ENCODE results near the gene ZNF576.
A peak's percentile ranks its signal among the peaks of the same experiment; 100 is the strongest.
"Not testable (repeated sequence)": the region's sequence is repeated elsewhere in the genome, so short reads cannot be mapped to it uniquely, and the experiment has no call there.

Gene ZNF576

GRCh38 chr19:43587029-43587428 lies 9.4 kb upstream of the ZNF576 start:
- not testable (repeated sequence) for H2BK120ac ChIP-seq (ENCODE audit: low read depth, low read length); H3K27me3 ChIP-seq (ENCODE audit: control insufficient read depth in 3 of 3, insufficient read depth in 3 of 3, low read depth in 1 of 3, low read length in 3 of 3); H4K91ac ChIP-seq (ENCODE audit: low read depth, low read length, poor library complexity)

GRCh38 chr19:43589277-43589676 lies 7.1 kb upstream of the ZNF576 start:
- Histone ChIP-seq H2BK15ac (ENCODE audit: low read length) (no peak overlapping the region), H3K18ac (ENCODE audit: low read length) (no peak overlapping the region), H3K36me3 (replicated peaks in 1 of 2; ENCODE audit: control insufficient read depth in 2 of 2, insufficient read depth in 2 of 2, low read length in 2 of 2) (peaks cover 35 to 68% of the 10 kb centered on the region in 2 donors), H3K9ac (ENCODE audit: low read depth, low read length, poor library complexity) (no peak overlapping the region), H2AFZ (ENCODE audit: low read length) (no peak overlapping the region), H2BK5ac (ENCODE audit: low read length) (no peak overlapping the region), H2BK12ac (ENCODE audit: low read length) (no peak overlapping the region), H3K79me1 (ENCODE audit: low read depth, low read length) (peaks cover 18% of the 10 kb centered on the region), H2AK5ac (ENCODE audit: low read depth, low read length) (no peak overlapping the region), H3K27me3 (ENCODE audit: control insufficient read depth in 3 of 3, insufficient read depth in 3 of 3, low read depth in 1 of 3, low read length in 3 of 3) (no peaks in the 10 kb centered on the region), H4K91ac (ENCODE audit: low read depth, low read length, poor library complexity) (no peak overlapping the region), H3K4me1 (ENCODE audit: control insufficient read depth in 2 of 2, insufficient read depth in 1 of 2, low read depth in 1 of 2, low read length in 2 of 2) (no peaks in the 10 kb centered on the region), H3K27ac (replicated peaks; ENCODE audit: low read length) (no peak overlapping the region), H3K4me3 (ENCODE audit: low read length in 2 of 2) (no peak overlapping the region), H3K23ac (ENCODE audit: low read depth, low read length, poor library complexity) (no peak overlapping the region), H2BK120ac (ENCODE audit: low read depth, low read length) (no peak overlapping the region), H3K4ac (ENCODE audit: low read length) (no peak overlapping the region), H3K4me2 (ENCODE audit: insufficient read depth, low read length, poor library complexity, severe bottlenecking) (no peak overlapping the region), H4K8ac (ENCODE audit: low read depth, low read length) (no peak overlapping the region), H3K14ac (ENCODE audit: low read length) (no peak overlapping the region), H3K9me3 (replicated peaks in 1 of 2; ENCODE audit: control insufficient read depth in 2 of 2, insufficient read depth in 1 of 2, low read depth in 1 of 2, low read length in 2 of 2) (no peaks in the 10 kb centered on the region)
- WGBS, 2 donors (ENCODE audit: extremely low coverage in 2 of 2, insufficient read length in 2 of 2, insufficient replicate concordance in 1 of 2) = no CpG with 5 or more reads among the region's 5 CpGs
- DNase-seq (ENCODE audit: low spot score) = no peak

More at GRCh38 chr19:43587029-43587428, 9.4 kb upstream of the ZNF576 start:
- not testable (repeated sequence) for H2BK5ac ChIP-seq (ENCODE audit: low read length); H2BK12ac ChIP-seq (ENCODE audit: low read length); H3K9me3 ChIP-seq (replicated peaks in 1 of 2; ENCODE audit: control insufficient read depth in 2 of 2, insufficient read depth in 1 of 2, low read depth in 1 of 2, low read length in 2 of 2); H3K9ac ChIP-seq (ENCODE audit: low read depth, low read length, poor library complexity); H4K8ac ChIP-seq (ENCODE audit: low read depth, low read length); H3K4me2 ChIP-seq (ENCODE audit: insufficient read depth, low read length, poor library complexity, severe bottlenecking); H3K23ac ChIP-seq (ENCODE audit: low read depth, low read length, poor library complexity); H3K4me1 ChIP-seq (ENCODE audit: control insufficient read depth in 2 of 2, insufficient read depth in 1 of 2, low read depth in 1 of 2, low read length in 2 of 2); H2BK15ac ChIP-seq (ENCODE audit: low read length); H3K4me3 ChIP-seq (ENCODE audit: low read length in 2 of 2); H3K27ac ChIP-seq (replicated peaks; ENCODE audit: low read length); DNase-seq (ENCODE audit: low spot score); H3K4ac ChIP-seq (ENCODE audit: low read length); H3K14ac ChIP-seq (ENCODE audit: low read length); H3K18ac ChIP-seq (ENCODE audit: low read length); H3K79me1 ChIP-seq (ENCODE audit: low read depth, low read length); H2AK5ac ChIP-seq (ENCODE audit: low read depth, low read length); H2AFZ ChIP-seq (ENCODE audit: low read length)
- peaks cover 18 to 45% of the 10 kb centered on the region in 2 donors for H3K36me3 ChIP-seq (replicated peaks in 1 of 2; ENCODE audit: control insufficient read depth in 2 of 2, insufficient read depth in 2 of 2, low read length in 2 of 2)
- WGBS, 2 donors (ENCODE audit: extremely low coverage in 2 of 2, insufficient read length in 2 of 2, insufficient replicate concordance in 1 of 2) = no CpG with 5 or more reads among the region's 3 CpGs

GRCh38 chr19:43589678-43590077 lies 6.7 kb upstream of the ZNF576 start:
- Histone ChIP-seq H3K36me3 (replicated peaks in 1 of 2; ENCODE audit: control insufficient read depth in 2 of 2, insufficient read depth in 2 of 2, low read length in 2 of 2) (peaks cover 35 to 71% of the 10 kb centered on the region in 2 donors), H2BK120ac (ENCODE audit: low read depth, low read length) (no peak overlapping the region), H2BK5ac (ENCODE audit: low read length) (no peak overlapping the region)

GRCh38 chr19:43591904-43592772 lies 4.3 kb upstream of the ZNF576 start:
- Histone ChIP-seq H2BK12ac (ENCODE audit: low read length) (no peak overlapping the region), H3K9me3 (replicated peaks in 1 of 2; ENCODE audit: control insufficient read depth in 2 of 2, insufficient read depth in 1 of 2, low read depth in 1 of 2, low read length in 2 of 2) (no peaks in the 10 kb centered on the region), H2BK15ac (ENCODE audit: low read length) (no peak overlapping the region), H2BK5ac (ENCODE audit: low read length) (peak overlapping the region; percentile 43), H3K79me1 (ENCODE audit: low read depth, low read length) (peaks cover 16% of the 10 kb centered on the region), H3K14ac (ENCODE audit: low read length) (no peak overlapping the region), H3K4me2 (ENCODE audit: insufficient read depth, low read length, poor library complexity, severe bottlenecking) (no peak overlapping the region), H3K4me3 (ENCODE audit: low read length in 2 of 2) (no peak overlapping the region), H3K18ac (ENCODE audit: low read length) (no peak overlapping the region), H3K36me3 (replicated peaks in 1 of 2; ENCODE audit: control insufficient read depth in 2 of 2, insufficient read depth in 2 of 2, low read length in 2 of 2) (peaks cover 30 to 63% of the 10 kb centered on the region in 2 donors), H3K9ac (ENCODE audit: low read depth, low read length, poor library complexity) (no peak overlapping the region), H4K8ac (ENCODE audit: low read depth, low read length) (no peak overlapping the region), H2BK120ac (ENCODE audit: low read depth, low read length) (no peak overlapping the region), H3K23ac (ENCODE audit: low read depth, low read length, poor library complexity) (peak overlapping the region; percentile 45), H3K4me1 (ENCODE audit: control insufficient read depth in 2 of 2, insufficient read depth in 1 of 2, low read depth in 1 of 2, low read length in 2 of 2) (peaks cover 4% of the 10 kb centered on the region in 2 donors), H3K4ac (ENCODE audit: low read length) (no peak overlapping the region), H2AFZ (ENCODE audit: low read length) (no peak overlapping the region), H4K91ac (ENCODE audit: low read depth, low read length, poor library complexity) (no peak overlapping the region), H3K27ac (replicated peaks; ENCODE audit: low read length) (no peak overlapping the region), H3K27me3 (ENCODE audit: control insufficient read depth in 3 of 3, insufficient read depth in 3 of 3, low read depth in 1 of 3, low read length in 3 of 3) (no peaks in the 10 kb centered on the region), H2AK5ac (ENCODE audit: low read depth, low read length) (no peak overlapping the region)
- DNase-seq (ENCODE audit: low spot score) = no peak
- WGBS, 2 donors (ENCODE audit: extremely low coverage in 2 of 2, insufficient read length in 2 of 2, insufficient replicate concordance in 1 of 2) = no CpG with 5 or more reads among the region's 63 CpGs

More at GRCh38 chr19:43589678-43590077, 6.7 kb upstream of the ZNF576 start:
- Histone ChIP-seq H3K27me3 (ENCODE audit: control insufficient read depth in 3 of 3, insufficient read depth in 3 of 3, low read depth in 1 of 3, low read length in 3 of 3) (no peaks in the 10 kb centered on the region), H4K8ac (ENCODE audit: low read depth, low read length) (no peak overlapping the region), H3K27ac (replicated peaks; ENCODE audit: low read length) (no peak overlapping the region), H3K18ac (ENCODE audit: low read length) (no peak overlapping the region), H3K4ac (ENCODE audit: low read length) (no peak overlapping the region), H3K4me2 (ENCODE audit: insufficient read depth, low read length, poor library complexity, severe bottlenecking) (no peak overlapping the region), H3K23ac (ENCODE audit: low read depth, low read length, poor library complexity) (no peak overlapping the region), H3K9ac (ENCODE audit: low read depth, low read length, poor library complexity) (no peak overlapping the region), H2AK5ac (ENCODE audit: low read depth, low read length) (no peak overlapping the region), H4K91ac (ENCODE audit: low read depth, low read length, poor library complexity) (no peak overlapping the region), H3K4me3 (ENCODE audit: low read length in 2 of 2) (no peak overlapping the region), H3K14ac (ENCODE audit: low read length) (no peak overlapping the region), H2BK12ac (ENCODE audit: low read length) (no peak overlapping the region), H3K9me3 (replicated peaks in 1 of 2; ENCODE audit: control insufficient read depth in 2 of 2, insufficient read depth in 1 of 2, low read depth in 1 of 2, low read length in 2 of 2) (no peaks in the 10 kb centered on the region), H3K79me1 (ENCODE audit: low read depth, low read length) (peaks cover 18% of the 10 kb centered on the region), H2AFZ (ENCODE audit: low read length) (no peak overlapping the region), H3K4me1 (ENCODE audit: control insufficient read depth in 2 of 2, insufficient read depth in 1 of 2, low read depth in 1 of 2, low read length in 2 of 2) (no peaks in the 10 kb centered on the region), H2BK15ac (ENCODE audit: low read length) (no peak overlapping the region)
- DNase-seq (ENCODE audit: low spot score) = no peak
- no CpG with 5 or more reads among the region's 6 CpGs for WGBS, 2 donors (ENCODE audit: extremely low coverage in 2 of 2, insufficient read length in 2 of 2, insufficient replicate concordance in 1 of 2)
